Esophagus muscularis mucosa (tissue), 4 donors: ENCODE data around the gene PPP6R1. TPM values are rescaled to one million over a fixed set of nuclear protein-coding genes. Genes with fewer than 3 reads are reported as not detected.

ENCODE experiments used
- DNase-seq: peaks from one replicate; pipeline ENCODE4 v3.0.0-alpha.2; 2017; ENCODE audit errors: extremely low spot score
- H3K27ac ChIP-seq, 4 donors: fragments of 200-600 bp; sonication (generic); replicated peaks in 1 of 4; 1 replicate in 3 of 4; 2 replicates in 1 of 4; pipeline ENCODE4 v1.5.1; 2016 to 2019; ENCODE audit warnings: mild to moderate bottlenecking in 1 of 4
- H3K27me3 ChIP-seq, 4 donors: fragments of 200-600 bp; sonication (generic); one replicate each; pipeline versions ENCODE4 v1.5.1 to v1.6.0; 2016 to 2019
- H3K36me3 ChIP-seq, 4 donors: fragments of 200-600 bp; sonication (generic); one replicate each; pipeline ENCODE4 v1.5.1; 2016 to 2019
- H3K4me1 ChIP-seq, 4 donors: fragments of 200-600 bp; sonication (generic); one replicate each; pipeline ENCODE4 v1.5.1; 2016 to 2019
- H3K4me3 ChIP-seq, 4 donors: fragments of 200-600 bp; sonication (generic); 1 replicate in 2 of 4; 2 replicates in 2 of 4; pipeline ENCODE4 v1.5.1; 2016 to 2019; ENCODE audit warnings: mild to moderate bottlenecking in 4 of 4, moderate library complexity in 1 of 4
- H3K9me3 ChIP-seq, 4 donors: fragments of 200-600 bp; sonication (generic); 1 replicate in 3 of 4; 2 replicates in 1 of 4; pipeline ENCODE4 v1.5.1; 2016 to 2019
- CTCF ChIP-seq, 3 experiments: fragments of 200-600 bp in 2 of 3; fragments of 450-650 bp in 1 of 3; sonication (generic) in 2 of 3; IDR thresholded peaks; one replicate each; pipeline ENCODE4 v1.5.1; 2017 to 2019; ENCODE audit warnings: antibody characterized with exemption in 3 of 3, mild to moderate bottlenecking in 2 of 3, moderate library complexity in 1 of 3
- EP300 ChIP-seq: sonication (generic); formaldehyde crosslinking; IDR thresholded peaks from one replicate; pipeline ENCODE4 v1.6.1; 2017; ENCODE audit warnings: antibody characterized with exemption
- POLR2A ChIP-seq: fragments of 450-650 bp; IDR thresholded peaks from one replicate; pipeline ENCODE4 v1.6.1; 2017; ENCODE audit warnings: antibody characterized with exemption, moderate library complexity, mild to moderate bottlenecking, low read depth
- POLR2AphosphoS5 ChIP-seq, 2 donors: sonication (generic); formaldehyde crosslinking; IDR thresholded peaks; one replicate each; pipeline ENCODE4 v1.6.1; 2017; ENCODE audit warnings: antibody characterized with exemption in 2 of 2
- WGBS: methylation state at CpG from one replicate; pipeline ENCODE4 v1.1.5; 2018; 5-methylcytosine and 5-hydroxymethylcytosine counted together
- intact Hi-C: fragments of 100-400 bp; cut with DNase I; formaldehyde crosslinking; loops from one replicate; pipeline ENCODE4 v1.15.1; 2023
- total RNA-seq, 4 donors: library from RNA; depleted of rRNA; stranded (reverse); fragments of >200 nt; gene quantifications; one replicate each; pipeline versions ENCODE4 v1.1.0 to v1.2.1, GENCODE V29; 2016

The PPP6R1 gene
- total RNA-seq, 4 donors from 2014 or later, result 37.4 to 75.5 (median 45.6) TPM

- peaks cover 42 to 60% (median 51%) of the 10 kb centered on the region in 4 donors for H3K4me1 ChIP-seq
- 13% methylated on average over 8 of the region's 10 CpGs for WGBS
- peaks cover 26 to 55% (median 49%) of the 10 kb centered on the region in 4 donors for H3K36me3 ChIP-seq
- TF ChIP-seq POLR2AphosphoS5 (IDR thresholded peaks at IDR 0.05), result no peak
- TF ChIP-seq CTCF (IDR thresholded peaks at IDR 0.05), result no peak
- TF ChIP-seq EP300, result no peak
- no peak for TF ChIP-seq POLR2A
- H3K4me3 ChIP-seq, result no peak overlapping the region
- intact Hi-C loops, result no loop called here
- no peak for DNase-seq
- H3K9me3 ChIP-seq, result no peaks in the 10 kb centered on the region
- peak overlapping the region in 1 of 4 donors; percentile 3 for H3K27ac ChIP-seq
- no peaks in the 10 kb centered on the region for H3K27me3 ChIP-seq
These were observed 11.2 kb downstream of the PPP6R1 start for GRCh38 chr19:55247621-55248099.

GRCh38 chr19:55246462-55247451 lies 12.1 kb downstream of the PPP6R1 start:
- Histone ChIP-seq H3K9me3 (no peaks in the 10 kb centered on the region), H3K4me3 (no peak overlapping the region), H3K27ac (no peak overlapping the region), H3K36me3 (peaks cover 35 to 65% (median 58%) of the 10 kb centered on the region in 4 donors), H3K4me1 (peaks cover 34 to 51% (median 43%) of the 10 kb centered on the region in 4 donors), H3K27me3 (no peaks in the 10 kb centered on the region)
- intact Hi-C loops, result no loop called here
- 88% methylated on average over 23 of the region's 40 CpGs for WGBS
- no peak for TF ChIP-seq EP300
- no peak for TF ChIP-seq CTCF (IDR thresholded peaks at IDR 0.05)
- TF ChIP-seq POLR2A, result no peak
- TF ChIP-seq POLR2AphosphoS5 (IDR thresholded peaks at IDR 0.05), result no peak
- no peak for DNase-seq

GRCh38 chr19:55245236-55245904 lies 13.4 kb downstream of the PPP6R1 start:
- DNase-seq, result no peak
- Histone ChIP-seq H3K4me1 (peaks cover 23 to 37% (median 34%) of the 10 kb centered on the region in 4 donors), H3K4me3 (no peak overlapping the region), H3K9me3 (no peaks in the 10 kb centered on the region), H3K27ac (no peak overlapping the region), H3K36me3 (peaks cover 47 to 78% (median 71%) of the 10 kb centered on the region in 4 donors), H3K27me3 (no peaks in the 10 kb centered on the region)
- 94% methylated on average over 10 of the region's 23 CpGs for WGBS
- no peak for TF ChIP-seq POLR2AphosphoS5 (IDR thresholded peaks at IDR 0.05)
- no peak for TF ChIP-seq EP300
- TF ChIP-seq CTCF (IDR thresholded peaks at IDR 0.05), result no peak
- no peak for TF ChIP-seq POLR2A
- intact Hi-C loops, result no loop called here

- Histone ChIP-seq H3K36me3 (peaks cover 59 to 82% (median 80%) of the 10 kb centered on the region in 4 donors), H3K4me1 (peaks cover 22 to 26% (median 24%) of the 10 kb centered on the region in 4 donors), H3K27ac (no peak overlapping the region), H3K9me3 (no peaks in the 10 kb centered on the region), H3K27me3 (no peaks in the 10 kb centered on the region), H3K4me3 (no peak overlapping the region)
- TF ChIP-seq POLR2AphosphoS5 (IDR thresholded peaks at IDR 0.05), result no peak
- no peak for TF ChIP-seq EP300
- no peak for TF ChIP-seq CTCF (IDR thresholded peaks at IDR 0.05)
- TF ChIP-seq POLR2A, result no peak
- WGBS, result 86% methylated on average over 12 of the region's 12 CpGs
- intact Hi-C loops, result no loop called here
- DNase-seq, result no peak
These were observed 14.7 kb downstream of the PPP6R1 start for GRCh38 chr19:55244004-55244680.
